Ovary (tissue), 9 donors: Measurements from ENCODE around the gene DERL2. TPM values are rescaled to one million over a fixed set of nuclear protein-coding genes. Genes with fewer than 3 reads are reported as not detected.

Experiments
- DNase-seq, 5 donors: peaks; one replicate each; pipeline ENCODE4 v3.0.0-alpha.2; 2019 to 2020
- H3K27ac ChIP-seq, 2 donors: fragments of 200-600 bp; one replicate each; pipeline versions ENCODE4 v1.5.1 to v1.8.0; 2019 to 2022
- H3K27me3 ChIP-seq: fragments of 200-600 bp; one replicate; pipeline ENCODE4 v1.8.0; 2022
- H3K36me3 ChIP-seq: fragments of 200-600 bp; sonication (generic); one replicate; pipeline ENCODE4 v1.5.1; 2019
- H3K4me1 ChIP-seq: one replicate; pipeline ENCODE4 v1.8.1; 2013; ENCODE audit warnings: mild to moderate bottlenecking, moderate library complexity; ENCODE audit not compliant: insufficient read depth
- H3K4me3 ChIP-seq: fragments of 200-600 bp; sonication (generic); one replicate; pipeline ENCODE4 v1.5.1; 2017
- H3K9me3 ChIP-seq, 2 donors: fragments of 200-600 bp in 1 of 2; sonication (generic) in 1 of 2; one replicate each; pipeline versions ENCODE4 v1.5.1 to v1.8.1; 2013 to 2019; ENCODE audit warnings: mild to moderate bottlenecking in 1 of 2, moderate library complexity in 1 of 2
- EP300 ChIP-seq: sonication (generic); formaldehyde crosslinking; IDR thresholded peaks from one replicate; pipeline ENCODE4 v1.6.1; 2017; ENCODE audit warnings: antibody characterized with exemption
- POLR2A ChIP-seq: fragments of 450-650 bp; IDR thresholded peaks from one replicate; pipeline ENCODE4 v1.6.1; 2017; ENCODE audit warnings: antibody characterized with exemption, mild to moderate bottlenecking, moderate library complexity
- WGBS, 3 donors: extraction: QIAGEN DNeasy Blood & Tissue Kit in 1 of 3; methylation state at CpG; one replicate each; pipeline versions ENCODE4 v1.1.5 to v1.1.7; 2013 to 2017; 5-methylcytosine and 5-hydroxymethylcytosine counted together
- intact Hi-C, 4 donors: fragments of 100-400 bp; cut with DNase I; formaldehyde crosslinking; loops; one replicate each; pipeline versions ENCODE4 v1.11.0 to v1.15.1; 2022 to 2023
- polyA plus RNA-seq, 2 donors: library from polyadenylated mRNA; stranded (reverse); fragments of 200-250 nt in 1 of 2; fragments of 350-450 nt in 1 of 2; fragmentation: Illumina TruSeq in 1 of 2; extraction: RNeasy Lipid Tissue Mini Kit (QIAGEN cat#74804) in 1 of 2; gene quantifications; one replicate each; pipeline ENCODE4 v1.2.3, GENCODE V29; 2013 to 2014
- total RNA-seq, 7 donors: library from RNA; depleted of rRNA in 2 of 7; stranded (reverse); fragments of >200 nt in 2 of 7; fragmentation: NEBNext Ultra II Directional in 3 of 7; extraction: Animal tissue kit (Norgen Biotek cat#: 25700) in 3 of 7; gene quantifications; one replicate each; pipeline versions ENCODE4 v1.1.0 to v1.2.4, GENCODE V29; 2016 to 2023
- TF ChIP-seq, protein P1 (sequence below), 3 donors: fragments of 450-650 bp in 2 of 3; fragments of 200-600 bp in 1 of 3; IDR thresholded peaks; one replicate each; pipeline versions ENCODE4 v1.5.1 to v1.8.0; 2016 to 2022; ENCODE audit warnings: antibody characterized with exemption in 3 of 3, mild to moderate bottlenecking in 1 of 3
- donor health status: DM: no; HTN: no; CAD: no; lungs with moderate emphysema.
- donor health status: DM: no; HTN: no; CAD: no.
- donor health status: Bipolar disorder and iron deficiency.
- donor health status: DM: yes; HTN: yes; CAD: no.
- donor health status: DM: no; HTN: no; CAD: no.
- donor health status: DM: yes; HTN: yes; CAD: no.

The DERL2 gene
- total and polyA plus RNA-seq, 9 donors = 15.1 to 68.6 (median 51.2) TPM

DNA sequence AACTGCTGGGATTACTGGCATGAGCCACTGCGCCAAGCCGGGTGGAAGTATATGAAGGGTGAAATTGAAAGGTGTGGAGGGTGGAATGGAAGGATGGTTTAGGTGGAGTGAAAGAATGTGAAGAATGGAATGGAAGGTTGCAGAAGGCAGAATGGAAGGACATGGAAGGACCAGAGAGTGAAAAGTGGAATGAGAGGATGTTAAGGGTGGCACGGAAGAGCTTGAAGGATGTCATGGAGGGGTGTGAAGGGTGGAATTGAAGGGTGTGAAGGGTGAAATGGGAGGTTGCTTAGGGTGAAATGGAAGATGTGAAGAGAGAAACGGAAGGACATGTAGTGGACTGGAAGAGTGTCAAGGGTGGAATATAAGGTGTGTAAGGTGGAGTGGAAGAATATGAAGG, 16.6 kb upstream of the DERL2 start:
- TF ChIP-seq EP300 (no peak), POLR2A (no peak)
- TF ChIP-seq, protein P1, sequence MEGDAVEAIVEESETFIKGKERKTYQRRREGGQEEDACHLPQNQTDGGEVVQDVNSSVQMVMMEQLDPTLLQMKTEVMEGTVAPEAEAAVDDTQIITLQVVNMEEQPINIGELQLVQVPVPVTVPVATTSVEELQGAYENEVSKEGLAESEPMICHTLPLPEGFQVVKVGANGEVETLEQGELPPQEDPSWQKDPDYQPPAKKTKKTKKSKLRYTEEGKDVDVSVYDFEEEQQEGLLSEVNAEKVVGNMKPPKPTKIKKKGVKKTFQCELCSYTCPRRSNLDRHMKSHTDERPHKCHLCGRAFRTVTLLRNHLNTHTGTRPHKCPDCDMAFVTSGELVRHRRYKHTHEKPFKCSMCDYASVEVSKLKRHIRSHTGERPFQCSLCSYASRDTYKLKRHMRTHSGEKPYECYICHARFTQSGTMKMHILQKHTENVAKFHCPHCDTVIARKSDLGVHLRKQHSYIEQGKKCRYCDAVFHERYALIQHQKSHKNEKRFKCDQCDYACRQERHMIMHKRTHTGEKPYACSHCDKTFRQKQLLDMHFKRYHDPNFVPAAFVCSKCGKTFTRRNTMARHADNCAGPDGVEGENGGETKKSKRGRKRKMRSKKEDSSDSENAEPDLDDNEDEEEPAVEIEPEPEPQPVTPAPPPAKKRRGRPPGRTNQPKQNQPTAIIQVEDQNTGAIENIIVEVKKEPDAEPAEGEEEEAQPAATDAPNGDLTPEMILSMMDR (IDR thresholded peaks at IDR 0.05) = no peak
- Histone ChIP-seq H3K27ac (no peak overlapping the region), H3K36me3 (no peaks in the 10 kb centered on the region), H3K4me3 (no peak overlapping the region), H3K9me3 (no peaks in the 10 kb centered on the region), H3K27me3 (no peaks in the 10 kb centered on the region), H3K4me1 (no peaks in the 10 kb centered on the region)
- intact Hi-C loops = no loop called here
- 95 to 97% (median 97%) methylated on average over 4 of the region's 4 CpGs for WGBS, 3 donors
- DNase-seq = no peak

DNA sequence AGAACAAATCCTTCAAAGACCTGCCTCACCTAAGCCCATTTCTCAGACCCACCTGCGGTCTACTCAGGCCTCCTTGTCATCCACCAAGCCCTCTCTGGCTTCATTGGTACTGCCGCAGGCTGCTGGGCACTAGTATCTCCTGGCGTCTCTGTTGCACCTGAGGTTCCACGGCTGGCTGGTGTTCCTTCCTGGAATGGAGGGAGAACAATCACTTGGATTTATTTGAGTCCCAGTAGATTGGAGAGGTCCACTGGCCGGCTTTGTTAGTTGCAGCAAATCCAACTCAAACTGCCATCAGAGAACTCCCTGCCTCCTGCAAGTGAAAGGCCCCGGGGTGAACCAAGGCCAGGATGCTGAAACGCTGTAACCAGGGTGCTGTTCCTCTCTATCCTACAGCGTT, 15.7 kb upstream of the DERL2 start:
- no peaks in the 10 kb centered on the region for H3K4me1 ChIP-seq
- peak in 1 of 5 donors; percentile 31 for DNase-seq
- peak overlapping the region in 1 of 2 donors; percentile 67 for H3K27ac ChIP-seq
- WGBS, 3 donors = 74 to 77% (median 76%) methylated on average over 8 of the region's 8 CpGs
- H3K27me3 ChIP-seq = no peaks in the 10 kb centered on the region
- no peak overlapping the region for H3K4me3 ChIP-seq
- no peaks in the 10 kb centered on the region for H3K9me3 ChIP-seq
- TF ChIP-seq, protein P1 (IDR thresholded peaks at IDR 0.05) = no peak
- TF ChIP-seq EP300 (no peak), POLR2A (no peak)
- intact Hi-C loops = no loop called here
- H3K36me3 ChIP-seq = no peaks in the 10 kb centered on the region

DNA sequence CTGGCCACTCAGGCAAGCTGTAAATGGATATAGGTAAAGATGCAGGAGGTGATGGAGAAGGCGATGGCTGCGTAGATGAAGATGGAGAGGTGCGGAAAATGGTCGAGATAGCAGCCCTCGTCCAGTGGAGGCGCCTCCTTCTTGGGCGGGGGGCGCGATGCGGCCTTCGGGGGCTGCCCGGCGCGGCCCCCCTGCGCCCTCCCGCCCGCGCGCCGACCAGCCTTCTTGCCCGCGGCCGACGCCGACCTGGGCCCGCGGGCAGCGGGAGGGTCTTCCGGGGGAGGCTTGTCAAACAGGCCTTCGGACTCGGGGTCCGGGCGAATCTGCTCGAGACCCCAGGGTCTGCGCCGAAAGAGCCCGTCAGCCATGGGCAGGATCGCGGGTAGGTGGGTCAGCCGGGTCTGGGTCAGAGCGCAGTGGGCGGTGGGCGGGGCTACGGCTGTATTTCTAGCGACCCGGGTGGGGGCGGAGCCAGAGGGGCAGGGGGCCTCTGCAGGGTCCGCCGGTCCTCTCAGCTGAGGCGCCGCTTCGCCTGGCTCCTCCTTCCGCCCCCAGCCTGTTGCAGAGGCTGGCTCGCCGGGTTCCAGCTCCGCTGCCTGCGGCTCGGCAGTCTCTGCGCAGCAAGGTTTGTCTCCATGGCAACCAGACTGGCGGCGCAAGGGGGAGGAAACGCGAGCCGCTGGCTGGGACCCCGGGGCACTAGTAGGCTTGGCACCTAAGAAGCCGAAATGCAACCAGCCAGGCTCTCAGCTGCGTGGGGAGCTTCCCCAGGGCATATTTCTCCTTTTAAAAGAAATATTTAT, 14.8 kb upstream of the DERL2 start:
- peak; percentile 93 to 95 (median 94) for DNase-seq
- no peaks in the 10 kb centered on the region for H3K4me1 ChIP-seq
- WGBS, 3 donors = 1 to 2% (median 1%) methylated on average over 50 to 67 of the region's 67 CpGs
- peak overlapping the region; percentile 61 to 67 for H3K27ac ChIP-seq
- intact Hi-C loops = no loop called here
- H3K27me3 ChIP-seq = no peaks in the 10 kb centered on the region
- peak overlapping the region; percentile 59 for H3K4me3 ChIP-seq
- H3K9me3 ChIP-seq = no peaks in the 10 kb centered on the region
- H3K36me3 ChIP-seq = no peaks in the 10 kb centered on the region
- TF ChIP-seq, protein P1 (IDR thresholded peaks at IDR 0.05) = no peak
- peak; percentile 56 for TF ChIP-seq POLR2A

DNA sequence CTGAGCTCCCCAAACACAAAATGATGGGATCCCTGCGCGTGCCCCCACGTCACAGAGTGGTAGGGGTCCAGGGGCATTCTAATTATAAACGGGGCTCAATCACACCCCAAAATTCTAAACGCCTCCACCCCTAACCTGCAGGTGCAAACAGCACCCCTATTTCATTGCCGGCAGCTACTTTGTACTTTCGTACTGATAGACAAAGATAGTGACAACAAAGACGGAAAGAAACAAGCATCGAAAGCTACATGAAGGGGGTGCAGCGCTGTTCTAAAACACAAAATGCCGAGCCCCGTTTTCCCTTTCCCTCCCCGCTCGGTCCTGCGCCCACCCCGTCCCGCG, 14.2 kb upstream of the DERL2 start:
- TF ChIP-seq, protein P1 (IDR thresholded peaks at IDR 0.05) = no peak
- no peak for TF ChIP-seq EP300
- TF ChIP-seq POLR2A = no peak
- DNase-seq = no peak
- H3K4me1 ChIP-seq = no peaks in the 10 kb centered on the region
- WGBS, 3 donors = 0 to 4% (median 1%) methylated on average over 16 to 18 of the region's 18 CpGs
- peak overlapping the region; percentile 61 to 67 for H3K27ac ChIP-seq
- H3K4me3 ChIP-seq = peak overlapping the region; percentile 59
- no peaks in the 10 kb centered on the region for H3K9me3 ChIP-seq
- H3K27me3 ChIP-seq = no peaks in the 10 kb centered on the region
- intact Hi-C loops = no loop called here
- no peaks in the 10 kb centered on the region for H3K36me3 ChIP-seq
